GM12801 (cell line): ENCODE results near the gene MYO5C.

Experiments used
- TF ChIP-seq, protein P1 (sequence below): IDR thresholded peaks from one replicate; pipeline ENCODE4 v1.5.1; 2011; ENCODE audit warnings: control low read depth; ENCODE audit not compliant: insufficient read length; ENCODE audit errors: extremely low read depth

MYO5C gene

DNA sequence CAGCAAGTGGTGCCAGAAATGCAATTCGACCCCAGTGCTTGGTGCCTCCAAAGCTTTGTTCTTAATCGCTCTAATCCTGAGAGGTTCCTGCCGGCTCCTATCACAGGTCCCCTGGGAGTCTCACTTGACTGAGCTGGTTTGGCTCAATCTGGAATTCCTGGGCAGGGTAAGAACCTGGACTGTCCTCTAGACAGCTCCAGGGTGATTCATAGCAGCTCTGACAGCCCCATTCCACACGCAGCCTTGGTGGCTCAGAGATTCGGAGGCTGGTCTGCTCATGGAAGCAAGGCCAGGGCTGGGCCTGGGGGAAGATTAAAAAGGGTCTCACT lies 37.9 kb downstream of the MYO5C start:
- TF ChIP-seq, protein P1, sequence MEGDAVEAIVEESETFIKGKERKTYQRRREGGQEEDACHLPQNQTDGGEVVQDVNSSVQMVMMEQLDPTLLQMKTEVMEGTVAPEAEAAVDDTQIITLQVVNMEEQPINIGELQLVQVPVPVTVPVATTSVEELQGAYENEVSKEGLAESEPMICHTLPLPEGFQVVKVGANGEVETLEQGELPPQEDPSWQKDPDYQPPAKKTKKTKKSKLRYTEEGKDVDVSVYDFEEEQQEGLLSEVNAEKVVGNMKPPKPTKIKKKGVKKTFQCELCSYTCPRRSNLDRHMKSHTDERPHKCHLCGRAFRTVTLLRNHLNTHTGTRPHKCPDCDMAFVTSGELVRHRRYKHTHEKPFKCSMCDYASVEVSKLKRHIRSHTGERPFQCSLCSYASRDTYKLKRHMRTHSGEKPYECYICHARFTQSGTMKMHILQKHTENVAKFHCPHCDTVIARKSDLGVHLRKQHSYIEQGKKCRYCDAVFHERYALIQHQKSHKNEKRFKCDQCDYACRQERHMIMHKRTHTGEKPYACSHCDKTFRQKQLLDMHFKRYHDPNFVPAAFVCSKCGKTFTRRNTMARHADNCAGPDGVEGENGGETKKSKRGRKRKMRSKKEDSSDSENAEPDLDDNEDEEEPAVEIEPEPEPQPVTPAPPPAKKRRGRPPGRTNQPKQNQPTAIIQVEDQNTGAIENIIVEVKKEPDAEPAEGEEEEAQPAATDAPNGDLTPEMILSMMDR, result no peak

GRCh38 chr15:52256930-52257733 lies 38.5 kb downstream of the MYO5C start:
- TF ChIP-seq, protein P1, result no peak

GRCh38 chr15:52256366-52256765 lies 39.2 kb downstream of the MYO5C start:
- TF ChIP-seq, protein P1, result no peak

DNA sequence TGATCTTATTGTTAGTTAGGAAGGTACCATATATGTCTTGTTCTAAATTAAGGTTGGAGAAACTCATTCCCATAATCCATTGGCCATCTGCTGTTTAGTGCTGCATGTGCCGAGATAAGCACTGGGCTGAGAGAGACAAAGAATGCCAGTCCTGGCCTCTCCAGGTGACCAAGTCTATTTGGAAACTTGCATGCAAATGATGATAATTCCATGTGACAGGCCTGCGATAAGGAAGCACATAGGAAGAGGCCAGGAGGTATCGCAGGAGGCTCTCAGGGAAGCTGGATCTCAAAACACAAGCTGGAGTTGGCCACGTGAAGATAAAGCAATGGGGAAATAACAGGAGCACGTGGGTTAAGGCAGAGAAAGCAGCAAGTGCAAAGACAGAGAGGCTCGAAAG lies 39.7 kb downstream of the MYO5C start:
- TF ChIP-seq, protein P1, result no peak

DNA sequence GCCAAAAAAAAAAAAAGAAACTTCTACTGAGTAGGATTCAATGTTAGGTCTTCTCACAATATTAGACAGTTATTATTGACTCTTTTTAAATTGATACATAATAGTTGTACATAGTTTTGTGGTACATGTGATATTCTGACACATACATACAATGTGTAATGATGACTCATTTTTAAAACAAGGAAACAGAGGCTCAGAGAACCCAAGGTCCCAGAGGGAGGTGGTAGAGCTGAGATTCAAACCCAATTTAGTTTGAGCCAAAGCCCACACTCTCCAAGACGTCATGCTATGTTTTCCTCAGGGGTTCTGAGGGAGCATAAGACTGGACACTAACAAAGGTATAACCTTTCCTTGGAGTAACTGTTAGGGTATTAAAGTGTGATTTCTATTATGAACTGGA lies 40.6 kb downstream of the MYO5C start:
- TF ChIP-seq, protein P1, result no peak

- TF ChIP-seq, protein P1, result no peak
These were observed 41.2 kb downstream of the MYO5C start for GRCh38 chr15:52254391-52254790.

DNA sequence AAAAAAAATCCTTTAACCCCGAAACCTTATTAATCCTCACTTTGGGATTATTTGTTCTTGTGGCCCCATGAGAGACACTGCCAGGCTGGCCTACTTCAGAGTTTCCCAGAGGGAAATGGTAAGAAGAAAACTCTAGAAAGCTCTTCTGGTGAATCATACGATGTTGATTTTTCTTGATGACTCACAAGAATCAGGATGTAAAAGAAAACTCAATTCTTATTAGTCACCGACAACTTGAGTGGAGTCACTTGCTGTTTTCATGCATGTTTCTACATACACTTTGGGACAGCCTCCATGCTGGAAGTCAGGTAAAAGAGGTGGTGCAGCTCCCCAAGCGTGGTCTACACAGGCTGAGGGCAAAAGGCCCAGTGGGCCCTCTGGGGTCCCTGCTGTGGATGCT lies 42.8 kb downstream of the MYO5C start:
- TF ChIP-seq, protein P1, result no peak
